Keratinocyte (primary cell): ENCODE results near the gene WDR74.

Source experiments
- CTCF ChIP-seq, 3 experiments: IDR thresholded peaks in 1 of 3; conservative IDR thresholded peaks in 1 of 3; optimal IDR thresholded peaks in 1 of 3; 2 replicates in 2 of 3; 3 replicates in 1 of 3; pipeline versions ENCODE3 to v1.5.1; 2011; ENCODE audit warnings: low read length in 3 of 3, mild to moderate bottlenecking in 3 of 3, moderate library complexity in 2 of 3, control low read depth in 1 of 3, inconsistent platforms in 1 of 3; ENCODE audit not compliant: insufficient read depth in 2 of 3; ENCODE audit errors: extremely low read depth in 1 of 3
- EZH2 ChIP-seq: IDR thresholded peaks from one replicate; pipeline ENCODE4 v1.6.1; 2012; ENCODE audit warnings: inconsistent platforms, mild to moderate bottlenecking, low read length, moderate library complexity

DNA sequence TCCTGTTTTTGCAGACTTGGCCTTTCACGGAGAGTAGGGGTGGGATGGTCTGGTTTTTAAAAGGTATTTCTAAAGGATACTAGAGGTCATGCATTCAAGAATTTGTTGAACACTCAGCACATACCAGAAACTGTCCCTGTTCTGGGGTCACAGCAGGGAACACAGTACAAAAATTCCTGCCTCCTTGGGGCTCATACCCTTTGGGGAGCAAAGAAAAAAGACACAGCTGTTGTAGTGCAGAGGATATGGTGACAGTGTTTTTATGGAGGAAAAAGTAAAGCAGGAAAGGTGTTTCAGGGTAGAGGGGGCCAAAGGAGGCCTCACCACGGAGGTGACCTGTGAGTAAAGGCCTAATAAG is 49.7 kb upstream of the WDR74 start:
- TF ChIP-seq EZH2 (no peak), CTCF (optimal IDR thresholded peaks at IDR 0.05 in 1 of 3, IDR thresholded peaks at IDR 0.05 in 1 of 3, conservative IDR thresholded peaks at IDR 0.05 in 1 of 3; ENCODE audit: extremely low read depth in 1 of 3, insufficient read depth in 2 of 3, low read length in 3 of 3) (no peak)
